HFF-Myc (cell line): ENCODE data around the gene CKMT2.

Source experiments
- DNase-seq: peaks from one replicate; pipeline ENCODE4 v3.0.0-alpha.2; 2011; ENCODE audit warnings: low read depth; ENCODE audit errors: extremely low read depth
- H3K4me3 ChIP-seq: replicated peaks from 2 replicates; pipeline ENCODE4 v1.5.1; 2011; ENCODE audit warnings: low read depth, mild to moderate bottlenecking, control low read depth, low read length
- TF ChIP-seq, protein P1 (sequence below): IDR thresholded peaks from 2 replicates; pipeline ENCODE4 v1.5.1; 2012; ENCODE audit warnings: mild to moderate bottlenecking, low read depth, low read length, control low read depth; ENCODE audit errors: missing control alignments

Gene CKMT2

DNA sequence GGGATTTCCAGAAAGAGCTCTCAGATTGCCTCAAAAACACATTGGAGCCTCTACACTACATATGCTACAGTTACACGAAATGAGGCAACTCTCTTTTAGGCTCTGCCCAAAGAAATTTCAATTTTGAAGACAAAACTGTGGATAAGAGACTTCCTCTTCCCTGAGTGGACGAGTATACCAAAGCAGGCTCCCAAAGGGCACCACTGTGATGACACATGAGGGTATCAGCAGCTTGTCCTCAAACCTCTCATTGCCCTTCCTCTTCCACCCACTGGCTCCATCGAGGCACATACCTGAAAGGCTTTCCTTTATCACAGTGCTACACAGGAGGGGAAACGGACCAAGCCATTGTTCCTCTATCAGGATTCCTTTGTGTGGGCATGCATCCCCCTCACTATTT lies 11.3 kb downstream of the CKMT2 start:
- TF ChIP-seq, protein P1, sequence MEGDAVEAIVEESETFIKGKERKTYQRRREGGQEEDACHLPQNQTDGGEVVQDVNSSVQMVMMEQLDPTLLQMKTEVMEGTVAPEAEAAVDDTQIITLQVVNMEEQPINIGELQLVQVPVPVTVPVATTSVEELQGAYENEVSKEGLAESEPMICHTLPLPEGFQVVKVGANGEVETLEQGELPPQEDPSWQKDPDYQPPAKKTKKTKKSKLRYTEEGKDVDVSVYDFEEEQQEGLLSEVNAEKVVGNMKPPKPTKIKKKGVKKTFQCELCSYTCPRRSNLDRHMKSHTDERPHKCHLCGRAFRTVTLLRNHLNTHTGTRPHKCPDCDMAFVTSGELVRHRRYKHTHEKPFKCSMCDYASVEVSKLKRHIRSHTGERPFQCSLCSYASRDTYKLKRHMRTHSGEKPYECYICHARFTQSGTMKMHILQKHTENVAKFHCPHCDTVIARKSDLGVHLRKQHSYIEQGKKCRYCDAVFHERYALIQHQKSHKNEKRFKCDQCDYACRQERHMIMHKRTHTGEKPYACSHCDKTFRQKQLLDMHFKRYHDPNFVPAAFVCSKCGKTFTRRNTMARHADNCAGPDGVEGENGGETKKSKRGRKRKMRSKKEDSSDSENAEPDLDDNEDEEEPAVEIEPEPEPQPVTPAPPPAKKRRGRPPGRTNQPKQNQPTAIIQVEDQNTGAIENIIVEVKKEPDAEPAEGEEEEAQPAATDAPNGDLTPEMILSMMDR, result no peak
- DNase-seq, result no peak
- H3K4me3 ChIP-seq, result no peak overlapping the region

DNA sequence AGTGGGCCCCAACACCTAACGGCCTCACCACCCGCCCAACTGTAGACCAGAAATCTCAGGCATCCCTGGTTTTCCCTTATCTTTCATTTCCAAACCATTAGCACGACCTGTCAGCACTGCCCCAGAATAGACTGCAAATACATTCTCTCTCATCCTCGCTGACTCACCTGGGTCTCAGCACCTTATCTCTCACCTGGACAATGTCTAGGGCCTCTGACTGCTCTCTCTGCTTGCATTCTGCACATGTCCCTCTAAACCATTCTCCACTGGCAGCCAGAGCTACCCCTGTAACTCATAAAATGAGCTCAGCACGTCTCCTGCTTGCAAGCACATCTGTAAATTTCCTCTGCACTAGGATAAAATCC lies 12.7 kb downstream of the CKMT2 start:
- no peak for DNase-seq
- TF ChIP-seq, protein P1, result no peak
- H3K4me3 ChIP-seq, result no peak overlapping the region

DNA sequence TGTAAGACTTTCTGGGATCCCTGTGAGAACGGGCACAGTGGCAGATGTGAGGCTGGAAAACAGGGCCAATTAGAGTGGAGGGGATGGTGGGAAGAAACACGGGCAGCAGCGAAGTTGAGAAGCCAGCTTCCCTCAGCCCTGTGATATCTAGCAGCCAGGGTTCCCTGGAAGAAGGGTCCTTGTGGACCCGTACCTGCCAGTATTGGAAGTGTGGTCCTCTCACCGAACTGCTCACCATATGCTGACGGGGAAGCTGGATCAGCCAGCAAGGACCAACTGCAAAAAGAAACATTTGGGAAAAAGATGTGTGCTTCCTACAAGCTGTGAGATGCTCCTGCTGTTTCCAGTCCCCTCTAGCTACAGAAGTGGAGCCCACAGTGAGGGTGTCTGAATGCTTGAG lies 13.6 kb downstream of the CKMT2 start:
- H3K4me3 ChIP-seq, result no peak overlapping the region
- no peak for DNase-seq
- TF ChIP-seq, protein P1, result no peak

DNA sequence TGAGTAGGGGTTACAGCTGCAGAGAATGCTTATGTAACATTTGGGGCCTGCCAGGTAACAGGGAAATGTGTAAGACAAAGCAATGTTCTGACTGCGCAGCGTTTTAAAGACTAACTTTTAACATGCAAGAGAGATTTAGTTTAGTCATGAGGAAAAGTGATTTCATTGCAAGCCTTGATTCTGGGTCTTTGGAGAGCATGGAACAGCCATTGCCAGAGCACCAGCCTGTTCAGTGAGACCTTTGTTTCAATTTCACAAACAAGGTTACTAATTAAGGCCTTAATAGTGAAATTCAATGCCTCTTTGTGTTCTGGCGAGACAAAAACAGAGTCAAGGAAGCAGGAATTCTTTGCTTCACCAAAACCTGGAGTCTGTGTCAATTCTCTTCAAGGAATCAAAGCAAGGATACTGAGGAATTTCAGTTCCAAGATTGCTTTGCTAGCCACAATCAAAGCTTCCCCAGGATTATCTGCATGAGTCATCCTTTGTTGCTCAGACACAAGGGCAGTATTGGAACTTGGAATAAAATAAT lies 14.4 kb downstream of the CKMT2 start:
- TF ChIP-seq, protein P1, result no peak
- H3K4me3 ChIP-seq, result no peak overlapping the region
- no peak for DNase-seq

DNA sequence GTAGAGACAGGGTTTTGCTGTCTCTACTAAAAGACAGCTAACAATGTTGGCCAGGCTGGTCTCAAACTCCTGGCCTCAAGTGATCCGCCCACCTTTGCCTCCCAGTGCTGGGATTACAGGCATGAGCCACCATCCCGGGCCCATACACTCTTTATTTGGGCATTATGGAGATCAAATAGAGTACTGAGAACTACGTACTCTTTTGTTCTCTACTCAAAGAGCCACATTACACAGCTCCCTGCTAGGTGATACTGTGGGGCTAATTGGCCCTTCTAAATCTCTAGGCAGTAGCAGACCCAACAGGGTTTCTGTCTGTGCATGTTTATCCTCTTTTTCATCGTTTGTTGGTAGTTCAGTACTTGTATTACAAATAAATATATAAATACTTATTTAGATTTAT lies 16.1 kb downstream of the CKMT2 start:
- DNase-seq, result no peak
- H3K4me3 ChIP-seq, result no peak overlapping the region
- TF ChIP-seq, protein P1, result no peak

DNA sequence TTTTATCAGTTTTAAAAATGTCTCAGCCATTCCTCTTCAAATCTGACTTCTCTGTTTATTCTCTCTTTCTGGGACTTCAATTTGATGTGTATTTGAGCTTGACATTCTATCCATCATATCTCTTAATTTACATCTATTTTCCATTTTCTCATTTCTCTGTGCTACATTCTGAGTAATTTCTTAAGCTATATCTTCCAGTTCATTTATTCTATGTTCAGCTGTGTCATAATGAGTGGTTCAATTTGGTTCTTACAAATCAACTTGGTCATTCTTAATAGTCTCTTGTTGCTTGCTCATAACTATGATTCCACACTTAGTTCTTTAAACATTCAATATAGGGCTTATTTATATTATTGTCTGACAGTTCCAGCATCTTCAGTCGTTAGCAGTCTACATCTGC lies 16.9 kb downstream of the CKMT2 start:
- H3K4me3 ChIP-seq, result no peak overlapping the region
- TF ChIP-seq, protein P1, result no peak
- DNase-seq, result no peak

DNA sequence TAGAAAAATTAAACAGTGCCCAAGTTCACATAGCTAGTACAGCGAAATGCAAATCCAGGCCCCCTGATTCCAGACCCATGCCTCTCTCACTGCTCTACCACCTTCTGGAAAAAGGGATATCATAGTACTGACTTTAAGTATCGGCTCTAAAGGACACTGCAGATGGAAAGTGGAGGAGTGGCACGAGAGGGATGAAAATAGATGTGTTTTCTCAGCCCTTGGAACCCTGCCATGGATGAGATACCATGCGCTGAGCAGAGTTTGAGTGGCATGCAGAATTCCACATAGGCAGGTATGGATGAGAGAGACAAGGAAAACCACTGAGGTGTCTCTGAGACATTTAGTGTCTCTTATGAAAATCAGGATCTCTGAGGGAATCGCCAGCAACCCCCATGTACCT lies 18.8 kb downstream of the CKMT2 start:
- no peak for DNase-seq
- TF ChIP-seq, protein P1, result no peak
- H3K4me3 ChIP-seq, result no peak overlapping the region
